Measurements from ENCODE around the gene CD96. TPM values are rescaled to one million over a fixed set of nuclear protein-coding genes. Genes with fewer than 3 reads are reported as not detected.

The CD96 gene
- total and polyA plus RNA-seq, 2 donors = 2.1 to 7.6 TPM

DNA sequence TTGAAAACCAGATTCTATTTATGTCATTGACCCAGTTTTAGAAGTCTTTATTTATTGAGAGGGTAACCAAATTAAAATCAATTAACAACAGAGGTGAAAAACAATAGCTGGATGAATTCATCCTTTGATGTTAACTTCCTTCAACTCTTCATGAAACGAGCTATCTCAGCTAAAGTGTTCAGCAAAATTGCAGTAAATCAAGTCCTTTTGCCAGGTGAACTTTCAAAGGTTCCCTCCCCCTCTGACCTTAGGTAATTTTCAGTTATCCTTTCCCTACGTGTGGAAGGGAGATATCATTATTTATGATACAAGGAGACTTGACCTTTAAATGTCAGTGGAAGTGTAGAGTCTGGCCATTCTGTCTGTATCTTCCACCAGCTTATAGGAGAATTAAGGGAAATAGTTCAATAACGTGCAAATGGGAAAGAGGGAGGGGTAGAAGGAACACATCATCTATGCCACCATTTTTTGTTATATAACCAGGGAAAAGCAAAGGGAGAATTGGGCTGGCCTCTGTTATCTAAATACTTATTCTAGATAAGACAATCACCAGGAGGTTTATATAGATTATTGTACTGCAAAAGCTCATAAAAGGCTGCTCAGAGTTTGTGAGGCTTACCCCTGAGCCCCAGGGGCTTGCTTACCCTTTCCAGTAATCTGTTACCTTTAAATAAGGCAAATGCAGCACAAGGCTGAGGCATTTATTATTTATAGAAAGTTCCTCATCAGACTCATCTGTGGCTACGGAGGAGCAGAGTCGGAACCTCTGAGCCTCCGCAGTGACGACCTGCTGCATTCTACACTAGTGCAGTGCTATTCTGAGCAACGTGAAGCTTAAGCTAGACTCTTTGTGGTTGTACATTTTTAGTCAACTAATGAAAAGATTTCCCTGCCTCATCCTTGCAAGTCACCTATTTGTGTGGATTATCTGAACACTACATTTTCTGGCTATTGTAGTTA, 150.9 kb downstream of the CD96 start:
- Histone ChIP-seq H3K27ac (ENCODE audit: low read depth) (no peak overlapping the region), H3K4me1 (ENCODE audit: insufficient read depth) (no peaks in the 10 kb centered on the region), H3K4me3 (ENCODE audit: low read depth, low read length) (no peak overlapping the region), H3K36me3 (ENCODE audit: insufficient read depth) (no peaks in the 10 kb centered on the region)
- WGBS = 37% methylated on average over 8 of the region's 8 CpGs
- DNase-seq (ENCODE audit: extremely low spot score) = no peak

DNA sequence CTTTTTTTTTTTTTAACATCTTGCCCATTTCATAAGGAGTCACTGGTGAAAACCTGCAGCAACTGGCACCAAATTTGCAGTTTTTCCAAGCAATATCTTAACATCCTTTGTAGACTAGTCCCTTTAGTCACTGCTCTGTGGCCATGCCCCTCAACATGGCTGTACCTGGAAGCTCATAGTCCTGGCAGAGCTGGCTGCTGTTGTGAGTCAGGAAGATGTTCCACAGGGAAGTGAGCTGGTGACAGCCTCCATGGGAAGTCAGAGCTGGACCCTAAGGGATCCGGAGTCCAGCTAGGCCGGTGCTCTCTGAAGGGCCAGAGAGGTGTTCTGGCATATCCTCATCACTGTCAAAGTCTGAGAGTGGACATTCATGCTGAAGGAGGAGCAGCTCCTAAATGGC, 152.5 kb downstream of the CD96 start:
- H3K4me3 ChIP-seq (ENCODE audit: low read depth, low read length) = no peak overlapping the region
- no peaks in the 10 kb centered on the region for H3K36me3 ChIP-seq (ENCODE audit: insufficient read depth)
- no peak overlapping the region for H3K27ac ChIP-seq (ENCODE audit: low read depth)
- 97% methylated on average over 2 of the region's 2 CpGs for WGBS
- H3K4me1 ChIP-seq (ENCODE audit: insufficient read depth) = no peaks in the 10 kb centered on the region
- no peak for DNase-seq (ENCODE audit: extremely low spot score)

DNA sequence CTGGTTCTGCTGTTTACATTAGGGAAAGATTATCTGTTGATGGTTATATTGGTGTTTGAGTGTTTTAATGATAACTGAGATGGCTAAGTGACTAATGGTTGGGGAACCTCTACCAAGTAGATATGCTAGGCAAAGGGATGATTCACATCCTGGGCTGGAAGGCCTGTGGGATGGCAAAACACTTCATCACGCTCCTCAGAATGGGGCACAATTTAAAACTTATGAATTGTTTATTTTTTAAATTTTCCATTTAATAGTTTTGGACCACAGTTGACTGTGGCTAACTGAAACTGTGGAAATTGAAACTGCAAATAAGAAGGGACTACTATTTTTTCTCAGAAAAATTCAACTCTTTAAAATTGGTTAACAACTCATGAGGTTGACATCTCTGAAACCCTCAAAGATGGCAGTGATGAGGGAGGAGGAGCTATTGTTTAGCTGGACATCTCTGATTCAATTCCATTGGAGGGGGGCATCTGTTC, 153.7 kb downstream of the CD96 start:
- H3K36me3 ChIP-seq (ENCODE audit: insufficient read depth) = no peaks in the 10 kb centered on the region
- H3K4me1 ChIP-seq (ENCODE audit: insufficient read depth) = no peaks in the 10 kb centered on the region
- WGBS = 64% methylated on average over 1 of the region's 1 CpG
- H3K4me3 ChIP-seq (ENCODE audit: low read depth, low read length) = no peak overlapping the region
- no peak for DNase-seq (ENCODE audit: extremely low spot score)
- no peak overlapping the region for H3K27ac ChIP-seq (ENCODE audit: low read depth)

GRCh38 chr3:111700054-111700453, 158.1 kb downstream of the CD96 start:
- Histone ChIP-seq H3K27ac (ENCODE audit: low read depth) (no peak overlapping the region), H3K36me3 (ENCODE audit: insufficient read depth) (no peaks in the 10 kb centered on the region), H3K4me1 (ENCODE audit: insufficient read depth) (no peaks in the 10 kb centered on the region), H3K4me3 (ENCODE audit: low read depth, low read length) (no peak overlapping the region)
- WGBS = 74% methylated on average over 3 of the region's 3 CpGs
- no peak for DNase-seq (ENCODE audit: extremely low spot score)

DNA sequence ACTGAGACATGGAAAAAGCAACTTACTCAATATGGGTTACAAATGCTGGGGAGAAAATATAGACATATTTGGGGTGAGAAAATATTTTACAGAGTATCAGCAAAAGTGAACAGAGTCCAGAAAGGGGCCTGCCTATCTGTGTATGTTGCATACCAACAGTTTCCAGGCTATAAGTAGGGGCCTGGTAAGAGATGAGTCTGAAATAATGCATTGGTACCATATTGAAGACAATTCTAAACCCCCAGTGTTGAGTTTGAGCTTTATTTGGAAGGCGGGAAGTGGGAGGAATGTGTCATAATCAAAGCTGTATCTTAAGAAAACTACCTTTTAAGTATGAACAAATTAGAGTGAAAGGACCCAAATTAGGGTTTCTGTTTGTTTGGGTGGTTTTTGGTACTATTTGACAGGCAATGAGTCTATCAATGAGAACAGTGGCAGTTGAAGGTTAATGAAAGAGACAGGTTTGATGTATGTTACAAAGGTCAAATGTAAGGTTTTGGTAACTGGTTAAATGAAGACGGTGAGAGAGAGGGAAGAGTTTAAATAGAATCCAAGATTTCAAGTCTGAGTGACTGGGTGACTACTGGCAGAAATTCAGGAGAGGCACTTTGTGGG, 159.4 kb downstream of the CD96 start:
- H3K27ac ChIP-seq (ENCODE audit: low read depth) = no peak overlapping the region
- no peaks in the 10 kb centered on the region for H3K4me1 ChIP-seq (ENCODE audit: insufficient read depth)
- H3K36me3 ChIP-seq (ENCODE audit: insufficient read depth) = no peaks in the 10 kb centered on the region
- DNase-seq (ENCODE audit: extremely low spot score) = no peak
- H3K4me3 ChIP-seq (ENCODE audit: low read depth, low read length) = no peak overlapping the region
- 88% methylated on average over 2 of the region's 2 CpGs for WGBS

Other genes with a start within 250 kb of the CD96 start
- not detected for gene ZBED2, start 53.1 kb downstream of the CD96 start, total RNA-seq
- 0.04 TPM for gene ZBED2, start 53.1 kb downstream of the CD96 start, polyA plus RNA-seq
- 3.0 TPM for gene PLCXD2, start 132.5 kb downstream of the CD96 start, total RNA-seq
- gene PLCXD2, start 132.5 kb downstream of the CD96 start, polyA plus RNA-seq = 4.4 TPM